ENCODE results near the gene SORBS1.

The SORBS1 gene

DNA sequence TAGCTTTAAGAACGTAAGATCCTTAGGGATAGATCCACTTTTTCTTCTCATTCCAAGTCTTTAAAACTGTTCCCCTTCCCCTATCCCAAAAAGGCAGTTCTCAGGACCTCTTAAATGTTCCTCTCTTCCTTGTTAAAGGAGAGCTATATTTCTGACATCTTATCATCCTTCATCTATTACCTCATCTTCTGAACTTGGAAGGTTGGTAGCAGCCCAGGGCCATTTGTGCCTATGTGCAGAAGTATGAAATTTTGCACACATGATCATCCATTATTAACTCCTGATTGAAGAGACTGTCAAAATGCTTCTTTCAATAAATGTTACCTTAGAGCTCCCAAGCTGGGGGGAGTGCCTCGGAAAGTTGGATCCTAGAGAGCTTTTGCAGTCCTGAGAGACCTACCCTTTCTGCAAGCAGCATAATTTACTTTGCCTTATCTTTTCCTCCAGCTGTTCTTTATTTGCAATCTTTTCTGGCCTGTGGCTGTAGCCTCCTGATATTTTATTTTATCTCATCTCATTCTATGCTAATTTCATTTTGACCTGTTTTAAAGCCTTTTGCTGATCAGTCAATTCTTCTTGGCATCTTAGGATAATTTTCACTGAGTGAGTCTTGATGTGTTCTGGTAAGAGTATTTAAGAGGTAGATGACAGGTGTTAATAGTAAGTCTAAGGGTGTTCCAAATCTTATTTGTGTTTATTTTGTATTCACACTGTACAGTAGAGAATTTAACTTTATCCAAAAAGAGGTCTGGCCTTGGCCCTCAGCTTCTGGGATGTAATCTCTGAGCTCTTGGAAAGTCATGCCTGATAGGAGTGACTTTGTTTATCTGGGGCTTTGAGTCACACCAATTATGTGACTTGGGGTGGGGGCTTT is 135.3 kb downstream of the SORBS1 start:
- TF ChIP-seq, protein P1, sequence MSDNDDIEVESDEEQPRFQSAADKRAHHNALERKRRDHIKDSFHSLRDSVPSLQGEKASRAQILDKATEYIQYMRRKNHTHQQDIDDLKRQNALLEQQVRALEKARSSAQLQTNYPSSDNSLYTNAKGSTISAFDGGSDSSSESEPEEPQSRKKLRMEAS (IDR thresholded peaks at IDR 0.05): no peak

DNA sequence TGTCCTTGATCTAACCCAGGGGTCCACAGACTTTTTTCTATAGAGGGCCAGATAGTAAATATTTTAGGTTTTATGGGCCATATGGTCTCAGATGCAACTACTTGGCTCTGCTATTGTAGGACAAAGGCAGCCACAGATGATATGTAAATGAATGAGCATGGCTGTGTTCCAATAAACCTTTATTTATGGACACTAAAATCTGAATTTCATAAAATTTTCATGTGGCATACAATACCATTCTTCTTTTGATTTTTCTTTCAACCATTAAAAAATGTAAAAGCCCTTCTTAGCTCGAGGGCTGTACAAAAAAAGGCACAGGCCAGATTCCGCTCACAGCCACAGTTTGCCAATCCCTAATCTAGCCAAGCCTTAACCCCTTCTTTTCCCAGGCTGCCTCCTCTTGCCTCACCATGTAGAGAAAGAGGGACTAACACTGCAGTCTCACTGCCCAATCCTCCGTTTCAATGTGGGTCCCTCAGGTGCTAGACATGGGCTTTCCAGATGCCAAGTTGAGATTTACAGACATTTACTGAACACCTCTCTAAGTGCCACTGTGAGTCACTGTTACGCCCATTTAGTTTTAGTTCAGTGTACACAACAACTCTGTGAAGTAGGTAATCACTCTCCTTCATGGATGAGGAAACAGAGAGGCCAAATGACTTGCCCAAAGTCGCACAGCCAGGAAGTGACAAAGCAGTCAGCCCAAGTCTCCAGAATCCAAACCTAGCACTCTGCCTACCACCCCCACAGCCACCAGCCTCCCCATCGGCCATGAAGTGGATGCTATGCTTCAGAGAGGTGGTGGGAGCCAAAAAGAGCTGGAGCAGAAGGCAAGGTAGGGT is 137.8 kb downstream of the SORBS1 start:
- no peak for TF ChIP-seq RAD21 (IDR thresholded peaks at IDR 0.05; ENCODE audit: low read depth)
- TF ChIP-seq, protein P2, sequence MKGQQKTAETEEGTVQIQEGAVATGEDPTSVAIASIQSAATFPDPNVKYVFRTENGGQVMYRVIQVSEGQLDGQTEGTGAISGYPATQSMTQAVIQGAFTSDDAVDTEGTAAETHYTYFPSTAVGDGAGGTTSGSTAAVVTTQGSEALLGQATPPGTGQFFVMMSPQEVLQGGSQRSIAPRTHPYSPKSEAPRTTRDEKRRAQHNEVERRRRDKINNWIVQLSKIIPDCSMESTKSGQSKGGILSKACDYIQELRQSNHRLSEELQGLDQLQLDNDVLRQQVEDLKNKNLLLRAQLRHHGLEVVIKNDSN (IDR thresholded peaks at IDR 0.05): no peak
- no peak for TF ChIP-seq TEAD4 (IDR thresholded peaks at IDR 0.05)
- no peak for TF ChIP-seq EP300 (IDR thresholded peaks at IDR 0.05; ENCODE audit: borderline replicate concordance)
- no peak for TF ChIP-seq ZBTB7A (IDR thresholded peaks at IDR 0.05; ENCODE audit: low read depth)
- TF ChIP-seq NFIC (IDR thresholded peaks at IDR 0.05): no peak
- no peak for TF ChIP-seq TCF12 (IDR thresholded peaks at IDR 0.05; ENCODE audit: low read depth)
- no peak for TF ChIP-seq CREB1 (IDR thresholded peaks at IDR 0.05; ENCODE audit: low read depth)
- no peak for TF ChIP-seq EGR1 (IDR thresholded peaks at IDR 0.05)

DNA sequence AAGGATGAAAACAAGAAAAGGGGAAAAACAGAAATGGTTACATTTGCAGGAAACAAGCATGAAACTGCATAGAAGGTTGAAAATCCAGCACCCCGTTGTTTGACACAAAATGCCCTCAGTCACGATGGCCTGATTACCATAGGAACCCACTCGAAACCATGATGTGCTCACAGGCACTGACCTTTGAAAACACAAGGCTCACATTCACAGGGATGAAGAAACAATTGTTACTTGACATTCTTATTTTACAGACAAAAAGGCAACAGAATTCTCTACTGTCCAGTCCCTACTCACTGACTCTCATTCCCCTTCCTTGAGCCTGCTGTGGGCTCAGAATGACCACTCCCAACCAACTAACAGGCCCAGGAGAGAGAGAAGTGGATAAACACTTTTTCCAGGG is 138.9 kb downstream of the SORBS1 start:
- no peak for TF ChIP-seq CEBPB (IDR thresholded peaks at IDR 0.05)
- no peak for TF ChIP-seq RAD21 (IDR thresholded peaks at IDR 0.05; ENCODE audit: low read depth)
- TF ChIP-seq TEAD4 (IDR thresholded peaks at IDR 0.05): no peak
- no peak for TF ChIP-seq TAF1 (IDR thresholded peaks at IDR 0.05; ENCODE audit: low read depth)
- TF ChIP-seq CREB1 (IDR thresholded peaks at IDR 0.05; ENCODE audit: low read depth): no peak
- TF ChIP-seq, protein P2 (IDR thresholded peaks at IDR 0.05): no peak
- TF ChIP-seq EGR1 (IDR thresholded peaks at IDR 0.05): no peak
- no peak for TF ChIP-seq EP300 (IDR thresholded peaks at IDR 0.05; ENCODE audit: borderline replicate concordance)
- TF ChIP-seq, protein P3, sequence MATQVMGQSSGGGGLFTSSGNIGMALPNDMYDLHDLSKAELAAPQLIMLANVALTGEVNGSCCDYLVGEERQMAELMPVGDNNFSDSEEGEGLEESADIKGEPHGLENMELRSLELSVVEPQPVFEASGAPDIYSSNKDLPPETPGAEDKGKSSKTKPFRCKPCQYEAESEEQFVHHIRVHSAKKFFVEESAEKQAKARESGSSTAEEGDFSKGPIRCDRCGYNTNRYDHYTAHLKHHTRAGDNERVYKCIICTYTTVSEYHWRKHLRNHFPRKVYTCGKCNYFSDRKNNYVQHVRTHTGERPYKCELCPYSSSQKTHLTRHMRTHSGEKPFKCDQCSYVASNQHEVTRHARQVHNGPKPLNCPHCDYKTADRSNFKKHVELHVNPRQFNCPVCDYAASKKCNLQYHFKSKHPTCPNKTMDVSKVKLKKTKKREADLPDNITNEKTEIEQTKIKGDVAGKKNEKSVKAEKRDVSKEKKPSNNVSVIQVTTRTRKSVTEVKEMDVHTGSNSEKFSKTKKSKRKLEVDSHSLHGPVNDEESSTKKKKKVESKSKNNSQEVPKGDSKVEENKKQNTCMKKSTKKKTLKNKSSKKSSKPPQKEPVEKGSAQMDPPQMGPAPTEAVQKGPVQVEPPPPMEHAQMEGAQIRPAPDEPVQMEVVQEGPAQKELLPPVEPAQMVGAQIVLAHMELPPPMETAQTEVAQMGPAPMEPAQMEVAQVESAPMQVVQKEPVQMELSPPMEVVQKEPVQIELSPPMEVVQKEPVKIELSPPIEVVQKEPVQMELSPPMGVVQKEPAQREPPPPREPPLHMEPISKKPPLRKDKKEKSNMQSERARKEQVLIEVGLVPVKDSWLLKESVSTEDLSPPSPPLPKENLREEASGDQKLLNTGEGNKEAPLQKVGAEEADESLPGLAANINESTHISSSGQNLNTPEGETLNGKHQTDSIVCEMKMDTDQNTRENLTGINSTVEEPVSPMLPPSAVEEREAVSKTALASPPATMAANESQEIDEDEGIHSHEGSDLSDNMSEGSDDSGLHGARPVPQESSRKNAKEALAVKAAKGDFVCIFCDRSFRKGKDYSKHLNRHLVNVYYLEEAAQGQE (IDR thresholded peaks at IDR 0.05; ENCODE audit: low read depth): no peak
- TF ChIP-seq FOXM1 (IDR thresholded peaks at IDR 0.05; ENCODE audit: borderline replicate concordance, low read depth): no peak
- TF ChIP-seq, protein P1 (IDR thresholded peaks at IDR 0.05): no peak
- TF ChIP-seq YY1 (IDR thresholded peaks at IDR 0.05; ENCODE audit: low read depth): no peak
- no peak for TF ChIP-seq TCF12 (IDR thresholded peaks at IDR 0.05; ENCODE audit: low read depth)
- TF ChIP-seq NFIC (IDR thresholded peaks at IDR 0.05): no peak

DNA sequence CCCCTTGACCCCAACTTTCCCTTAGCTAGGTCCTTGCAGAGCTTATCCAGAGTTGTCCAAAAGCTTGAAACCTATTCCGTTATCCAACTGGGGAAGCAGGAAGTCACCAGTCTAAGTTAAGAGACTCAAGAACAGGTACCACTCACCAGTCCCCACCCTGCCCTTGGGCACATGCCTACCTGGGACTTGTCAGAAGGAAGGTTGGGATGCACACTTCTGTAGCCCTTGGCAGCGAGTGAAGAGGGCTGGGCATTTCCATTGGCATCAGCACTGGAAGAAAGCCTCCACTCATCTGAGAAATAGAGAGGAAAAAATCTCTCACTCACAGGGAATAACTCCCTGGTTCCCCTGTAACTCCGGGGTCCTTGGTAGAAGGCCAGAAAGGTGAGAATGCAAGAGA is 139.4 kb downstream of the SORBS1 start:
- TF ChIP-seq CREB1 (IDR thresholded peaks at IDR 0.05; ENCODE audit: low read depth) (no peak), EP300 (IDR thresholded peaks at IDR 0.05; ENCODE audit: borderline replicate concordance) (no peak), YY1 (IDR thresholded peaks at IDR 0.05; ENCODE audit: low read depth) (no peak), TCF12 (IDR thresholded peaks at IDR 0.05; ENCODE audit: low read depth) (no peak), CEBPB (IDR thresholded peaks at IDR 0.05) (no peak), ZBTB7A (IDR thresholded peaks at IDR 0.05; ENCODE audit: low read depth) (no peak), FOXM1 (IDR thresholded peaks at IDR 0.05; ENCODE audit: borderline replicate concordance, low read depth) (no peak), TAF1 (IDR thresholded peaks at IDR 0.05; ENCODE audit: low read depth) (no peak), TEAD4 (IDR thresholded peaks at IDR 0.05) (no peak), EGR1 (IDR thresholded peaks at IDR 0.05) (no peak), NFIC (IDR thresholded peaks at IDR 0.05) (no peak), RAD21 (IDR thresholded peaks at IDR 0.05; ENCODE audit: low read depth) (no peak)
- TF ChIP-seq, protein P3 (IDR thresholded peaks at IDR 0.05; ENCODE audit: low read depth): no peak
- TF ChIP-seq, protein P1 (IDR thresholded peaks at IDR 0.05): no peak
- TF ChIP-seq, protein P2 (IDR thresholded peaks at IDR 0.05): no peak

Measured in Ishikawa (cell line).